ENCODE measurements around the gene DGUOK.

DGUOK gene

GRCh38 chr2:73969356-73969755 lies 42.7 kb downstream of the DGUOK start:
- TF ChIP-seq CTCF (conservative IDR thresholded peaks at IDR 0.05; ENCODE audit: low read depth) = no peak
- POLR2A ChIA-PET (ENCODE audit: low non-redundant PET) = no interaction called here
- CTCF ChIA-PET = interaction anchor here (0.6 kb wide), 1 partner anchor 9 kb away, joined by 5 read pairs; no protein-coding TSS in a partner anchor
- no peak for DNase-seq (ENCODE audit: low spot score)
- no peak overlapping the region for H3K27ac ChIP-seq

GRCh38 chr2:73970141-73970803 lies 43.6 kb downstream of the DGUOK start:
- TF ChIP-seq CTCF (conservative IDR thresholded peaks at IDR 0.05; ENCODE audit: low read depth) = no peak
- H3K27ac ChIP-seq = peak overlapping the region; percentile 62
- ChIA-PET CTCF (interaction anchor here (1.2 kb wide), 1 partner anchor 48 kb away, joined by 3 read pairs; no protein-coding TSS in a partner anchor), POLR2A (ENCODE audit: low non-redundant PET) (no interaction called here)
- DNase-seq (ENCODE audit: low spot score) = no peak

GRCh38 chr2:73970850-73971471 lies 44.3 kb downstream of the DGUOK start:
- ChIA-PET CTCF (interaction anchor here (1.2 kb wide), 1 partner anchor 49 kb away, joined by 3 read pairs; no protein-coding TSS in a partner anchor), POLR2A (ENCODE audit: low non-redundant PET) (no interaction called here)
- TF ChIP-seq CTCF (conservative IDR thresholded peaks at IDR 0.05; ENCODE audit: low read depth) = no peak
- no peak for DNase-seq (ENCODE audit: low spot score)
- peak overlapping the region; percentile 62 for H3K27ac ChIP-seq

GRCh38 chr2:73971722-73972121 lies 45.0 kb downstream of the DGUOK start:
- ChIA-PET CTCF (interaction anchor here (0.6 kb wide), 1 partner anchor 278 kb away, joined by 6 read pairs; no protein-coding TSS in a partner anchor), POLR2A (ENCODE audit: low non-redundant PET) (no interaction called here)
- peak overlapping the region; percentile 62; the same call in 1 of the 2 replicates for H3K27ac ChIP-seq
- DNase-seq (ENCODE audit: low spot score) = no peak
- TF ChIP-seq CTCF (conservative IDR thresholded peaks at IDR 0.05; ENCODE audit: low read depth) = no peak

- POLR2A ChIA-PET (ENCODE audit: low non-redundant PET) = no interaction called here
- DNase-seq (ENCODE audit: low spot score) = no peak
- CTCF ChIA-PET = interaction anchor here (0.7 kb wide), 1 partner anchor 232 kb away, joined by 3 read pairs; no protein-coding TSS in a partner anchor
Measured at GRCh38 chr2:73972846-73973245, 46.2 kb downstream of the DGUOK start.

GRCh38 chr2:73975731-73976130 lies 49.1 kb downstream of the DGUOK start:
- no peak overlapping the region for H3K27ac ChIP-seq
- TF ChIP-seq CTCF (conservative IDR thresholded peaks at IDR 0.05; ENCODE audit: low read depth) = no peak
- POLR2A ChIA-PET (ENCODE audit: low non-redundant PET) = no interaction called here
- no peak for DNase-seq (ENCODE audit: low spot score)
- CTCF ChIA-PET = no interaction called here

More at GRCh38 chr2:73972846-73973245, 46.2 kb downstream of the DGUOK start:
- no peak for TF ChIP-seq CTCF (conservative IDR thresholded peaks at IDR 0.05; ENCODE audit: low read depth)
- no peak overlapping the region for H3K27ac ChIP-seq

Measured in RWPE1 (cell line).